GM18526 (cell line): ENCODE data around the gene LPIN1.

Experiments
- POLR2A ChIP-seq: IDR thresholded peaks from 3 replicates; pipeline ENCODE4 v1.6.1; 2011; ENCODE audit not compliant: insufficient read length; ENCODE audit errors: extremely low read depth

The LPIN1 gene

DNA sequence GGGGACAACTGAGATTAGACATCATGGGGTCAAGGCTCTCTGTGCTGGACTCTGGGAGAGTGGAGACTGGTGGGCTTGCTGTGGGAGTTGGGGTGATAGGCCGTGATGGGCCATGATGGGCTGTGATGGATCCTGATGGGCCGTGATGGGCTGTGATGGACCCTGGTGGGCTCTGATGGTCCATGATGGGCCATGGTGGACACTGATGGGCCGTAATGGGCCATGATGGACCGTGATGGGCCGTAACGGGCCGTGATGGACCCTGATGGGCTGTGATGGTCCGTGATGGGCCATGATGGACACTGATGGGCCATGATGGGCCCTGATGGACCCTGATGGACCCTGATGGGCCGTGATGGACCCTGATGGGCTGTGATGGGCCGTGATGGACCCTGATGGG is 18.5 kb downstream of the LPIN1 start:
- TF ChIP-seq POLR2A: no peak

DNA sequence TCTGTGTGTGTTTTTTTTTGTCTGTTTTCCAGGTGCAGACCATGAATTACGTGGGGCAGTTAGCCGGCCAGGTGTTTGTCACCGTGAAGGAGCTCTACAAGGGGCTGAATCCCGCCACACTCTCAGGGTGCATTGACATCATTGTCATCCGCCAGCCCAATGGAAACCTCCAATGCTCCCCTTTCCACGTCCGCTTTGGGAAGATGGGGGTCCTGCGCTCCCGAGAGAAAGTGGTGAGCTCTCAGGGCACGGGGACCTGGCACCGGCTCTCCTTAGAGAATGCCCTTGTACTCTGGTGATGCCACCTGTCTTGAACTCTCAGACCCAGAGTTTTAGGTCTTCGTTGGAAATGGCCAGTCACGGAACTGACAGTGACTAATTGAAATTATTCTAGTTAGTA is 19.1 kb downstream of the LPIN1 start:
- TF ChIP-seq POLR2A: no peak

GRCh38 chr2:11766016-11766415 is 19.6 kb downstream of the LPIN1 start:
- TF ChIP-seq POLR2A: no peak

DNA sequence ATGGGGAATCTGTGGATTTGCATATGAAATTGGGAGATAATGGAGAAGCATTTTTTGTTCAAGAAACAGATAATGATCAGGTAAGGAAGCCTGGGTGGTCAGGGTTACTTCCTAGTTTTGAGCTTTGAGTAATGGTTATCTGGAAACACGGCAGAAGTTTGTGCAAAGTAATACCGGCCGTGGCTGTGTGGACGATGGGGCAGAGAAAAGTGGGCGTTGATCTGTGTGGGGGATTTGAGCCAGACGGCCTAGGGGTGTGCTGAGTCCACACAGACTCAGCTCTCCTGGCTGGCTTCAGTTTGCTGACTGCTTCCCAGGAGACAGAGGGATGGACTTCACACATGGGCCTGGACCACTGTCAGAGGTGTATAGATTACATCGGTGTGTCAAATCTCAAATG is 21.3 kb downstream of the LPIN1 start:
- TF ChIP-seq POLR2A: no peak

DNA sequence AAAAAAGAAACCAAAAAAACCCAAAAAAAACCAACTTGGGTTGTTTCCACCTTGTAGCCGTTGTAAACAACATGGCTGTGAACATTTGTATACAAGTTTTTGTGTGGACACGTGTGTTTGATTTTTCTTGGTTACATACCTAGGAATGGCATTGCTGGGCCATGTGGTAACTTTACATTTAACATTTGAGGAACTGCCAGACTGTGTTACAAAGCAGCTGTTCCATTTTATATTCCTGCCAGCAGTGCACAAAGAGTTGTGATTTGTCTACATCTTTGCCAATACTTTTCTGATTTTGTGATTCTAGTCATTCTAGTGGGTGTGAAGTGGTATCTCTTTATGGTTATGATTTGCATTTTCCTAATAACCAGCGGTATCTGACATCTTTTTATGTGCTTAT is 22.5 kb downstream of the LPIN1 start:
- TF ChIP-seq POLR2A: no peak

DNA sequence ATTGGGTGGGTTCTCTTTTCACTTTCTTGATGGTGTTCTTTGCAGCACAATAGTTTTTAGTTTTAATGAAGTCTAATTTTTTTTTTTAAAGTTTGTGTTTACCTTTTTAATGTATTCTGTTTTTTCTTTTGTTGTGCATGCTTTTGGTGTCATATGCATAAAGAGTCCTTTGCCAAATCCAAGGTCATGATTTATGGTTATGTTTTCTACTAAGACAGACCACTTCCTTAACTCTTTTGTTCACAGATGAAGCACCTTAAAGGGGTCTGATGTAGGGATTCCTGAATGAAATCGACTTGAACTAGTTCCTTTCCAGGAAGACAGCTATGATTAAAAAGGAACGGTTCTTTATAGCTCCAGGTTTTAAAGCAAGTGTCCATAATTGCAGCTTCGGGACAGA is 23.1 kb downstream of the LPIN1 start:
- TF ChIP-seq POLR2A: no peak

- no peak for TF ChIP-seq POLR2A
These were observed 24.2 kb downstream of the LPIN1 start for GRCh38 chr2:11770531-11771188.

DNA sequence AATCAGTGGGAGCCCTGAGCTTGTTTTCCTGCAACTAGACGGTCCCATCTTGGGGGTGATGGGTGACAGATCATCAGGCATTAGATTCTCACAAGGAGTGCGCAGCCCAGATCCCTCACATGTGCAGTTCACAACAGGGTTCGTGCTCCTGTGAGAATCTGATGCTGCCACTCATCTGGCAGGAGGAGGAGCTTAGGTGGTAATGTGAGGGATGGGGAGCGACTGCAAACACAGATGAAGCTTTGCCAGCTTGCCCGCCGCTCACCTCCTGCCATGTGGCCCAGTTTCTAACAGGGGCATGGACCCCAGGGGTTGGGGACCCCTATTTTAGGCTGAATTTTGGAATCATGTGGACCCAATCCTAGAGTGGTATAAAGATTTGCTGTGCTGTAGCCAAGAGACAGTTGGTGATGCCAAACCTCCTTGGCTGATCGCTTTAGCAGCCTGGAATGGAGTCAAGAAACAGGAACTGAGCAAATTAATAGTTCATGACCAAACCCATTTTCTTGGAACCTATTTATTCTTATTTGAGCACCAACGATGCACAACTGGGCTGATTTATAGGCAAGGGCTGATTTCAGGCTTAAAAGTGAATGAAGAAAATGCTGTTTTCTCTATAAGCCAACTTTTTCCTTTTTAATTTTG is 25.7 kb downstream of the LPIN1 start:
- TF ChIP-seq POLR2A: no peak

DNA sequence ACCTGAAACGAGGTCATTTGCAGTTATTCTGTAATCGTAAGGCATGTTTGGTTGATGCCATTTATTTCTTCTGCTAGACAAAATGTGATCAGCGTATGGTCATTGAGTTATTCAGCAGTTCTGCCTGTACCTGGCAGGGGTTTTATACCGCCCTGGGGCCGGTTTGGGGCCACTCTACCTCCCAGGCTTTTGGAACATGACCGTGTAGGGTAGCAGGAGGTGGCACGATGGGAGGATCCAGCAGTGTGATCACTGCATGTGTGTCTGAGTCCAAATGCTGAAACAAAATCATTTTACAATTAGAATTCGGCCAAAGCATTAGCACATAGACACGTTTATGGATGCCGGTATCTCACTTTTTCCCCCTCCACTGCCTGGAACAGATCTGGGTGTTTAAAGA is 26.7 kb downstream of the LPIN1 start:
- TF ChIP-seq POLR2A: no peak

GRCh38 chr2:11773747-11774525 is 27.5 kb downstream of the LPIN1 start:
- TF ChIP-seq POLR2A: no peak

DNA sequence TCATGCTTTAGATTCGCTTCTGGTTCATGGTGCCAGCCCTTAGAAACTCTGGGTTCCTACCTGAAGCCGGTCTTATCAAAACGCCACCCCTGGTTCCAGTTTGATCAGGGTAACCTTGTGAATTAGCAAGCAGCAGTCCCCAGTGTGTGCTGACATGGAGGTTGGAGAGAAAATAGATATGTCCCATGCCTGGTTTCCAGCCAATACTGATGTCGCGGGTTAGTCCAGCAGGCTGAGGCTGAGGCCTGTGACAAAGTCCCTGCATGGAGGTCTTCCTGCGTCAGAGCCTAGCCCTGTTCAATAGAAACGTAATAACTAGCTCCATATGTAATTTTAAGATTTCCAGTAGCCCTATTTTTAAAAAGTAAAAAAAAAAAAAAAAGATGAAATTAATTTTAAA is 28.2 kb downstream of the LPIN1 start:
- no peak for TF ChIP-seq POLR2A

DNA sequence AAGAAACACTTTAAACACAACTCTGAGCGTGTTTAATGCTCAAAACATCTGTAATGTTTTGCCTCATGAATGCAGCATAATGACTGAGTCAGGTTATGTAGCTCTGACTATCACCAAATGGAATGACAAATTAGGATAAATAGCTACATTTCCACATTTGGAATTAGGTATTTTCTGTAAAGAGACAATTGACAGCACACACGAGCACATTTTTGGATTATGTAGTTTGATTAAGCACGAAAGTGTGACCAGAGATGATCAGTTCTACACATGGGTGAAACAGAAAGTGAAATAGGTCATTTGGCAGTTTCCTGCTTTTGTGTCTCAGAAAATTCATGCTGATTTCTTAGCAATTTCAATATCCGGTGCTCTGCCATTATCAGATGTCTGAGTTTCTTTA is 29.0 kb downstream of the LPIN1 start:
- no peak for TF ChIP-seq POLR2A

- no peak for TF ChIP-seq POLR2A
These were observed 30.8 kb downstream of the LPIN1 start for GRCh38 chr2:11777066-11777782.

- no peak for TF ChIP-seq POLR2A
These were observed 31.5 kb downstream of the LPIN1 start for GRCh38 chr2:11777886-11778415.

- no peak for TF ChIP-seq POLR2A
These were observed 32.0 kb downstream of the LPIN1 start for GRCh38 chr2:11778416-11778815.
